Upper lobe of left lung (tissue), 4 donors: ENCODE data around the gene SRC.

Experiments
- CTCF ChIP-seq, 6 experiments: fragments of 450-650 bp in 4 of 6; fragments of 200-600 bp in 2 of 6; sonication (generic) in 2 of 6; IDR thresholded peaks; one replicate each; pipeline ENCODE4 v1.5.1; 2016 to 2019; ENCODE audit warnings: antibody characterized with exemption in 6 of 6
- POLR2A ChIP-seq, 4 donors: fragments of 450-650 bp; IDR thresholded peaks; one replicate each; pipeline ENCODE4 v1.5.1; 2016 to 2017; ENCODE audit warnings: antibody characterized with exemption in 4 of 4, mild to moderate bottlenecking in 2 of 4

- TF ChIP-seq POLR2A (IDR thresholded peaks at IDR 0.05) (no peak), CTCF (IDR thresholded peaks at IDR 0.05) (no peak)
These were observed 91.7 kb downstream of the SRC start for GRCh38 chr20:37437676-37438075.
